Measurements from ENCODE around the gene PPP3CB.

PPP3CB gene

DNA sequence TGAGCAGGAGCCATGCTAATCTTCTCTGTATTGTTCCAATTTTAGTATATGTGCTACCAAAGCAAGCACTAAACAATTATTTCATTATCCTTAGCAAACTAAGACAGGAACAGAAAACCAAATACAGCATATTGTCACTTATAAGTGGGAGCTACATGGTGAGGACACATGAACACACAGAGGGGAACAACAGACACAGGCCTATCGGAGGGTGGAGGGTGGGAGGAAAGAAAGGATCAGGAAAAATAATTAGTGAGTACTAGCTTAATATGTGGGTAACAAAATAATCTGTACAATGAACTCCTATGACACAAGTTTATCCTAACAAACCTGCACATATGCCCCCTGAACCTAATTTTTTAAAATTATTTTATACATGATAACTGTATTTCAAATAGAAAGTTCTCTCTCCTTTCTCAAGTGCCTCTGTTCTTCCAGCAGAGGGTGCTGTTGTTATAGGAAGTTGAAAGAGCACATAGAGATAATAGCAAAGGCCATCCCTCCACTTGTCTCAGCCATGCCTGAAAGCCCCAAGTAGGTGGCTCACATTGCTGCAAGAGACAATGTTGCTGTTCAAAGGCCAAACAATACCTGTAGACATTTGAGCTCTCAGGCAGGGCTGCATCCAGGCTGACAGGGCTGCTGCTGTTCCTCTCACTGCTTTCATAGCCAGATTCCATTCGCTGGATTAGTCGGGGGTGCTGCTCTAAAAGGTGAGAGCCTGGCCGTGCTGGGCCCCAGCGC, 33.4 kb upstream of the PPP3CB start (continued):
- TF ChIP-seq ZNF335 (tag by site-specific recombination; conservative IDR thresholded peaks at IDR 0.05) = peak; percentile 87

DNA sequence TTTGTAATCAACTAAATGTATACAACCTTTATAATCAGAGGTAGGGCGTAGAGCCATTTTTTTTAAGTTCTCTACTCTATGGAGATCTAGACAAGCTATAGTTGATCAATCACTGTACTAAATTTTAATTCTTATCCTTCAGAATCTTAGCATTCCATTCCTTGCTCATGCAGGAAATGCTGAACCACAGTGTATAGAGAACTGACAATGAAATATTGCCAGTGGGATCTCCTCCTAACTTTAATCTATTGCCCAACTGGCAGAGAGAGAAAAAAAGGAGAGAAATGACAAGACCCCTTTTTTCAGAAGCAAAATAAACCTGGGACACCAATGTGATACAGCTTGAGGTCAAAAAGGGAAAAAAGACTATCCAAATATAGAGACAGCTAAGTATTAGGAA, 26.4 kb upstream of the PPP3CB start:
- Histone ChIP-seq H3K36me3 (ENCODE audit: control insufficient read depth in 2 of 2, insufficient read depth in 1 of 2, low read length in 2 of 2) (peaks cover 4 to 73% of the 10 kb centered on the region in 2 experiments; a peak in 2 of 3 replicates), H3K27ac (ENCODE audit: extremely low read depth, low read depth, low read length) (no peak overlapping the region), H3K4me3 (ENCODE audit: low read depth, low read length) (no peak overlapping the region), H3K9me3 (ENCODE audit: control insufficient read depth, insufficient read depth, low read depth, low read length) (no peaks in the 10 kb centered on the region), H3K4me1 (ENCODE audit: control insufficient read depth, insufficient read depth, low read length) (no peaks in the 10 kb centered on the region)
- no peak for TF ChIP-seq ZNF211 (tag by site-specific recombination; IDR thresholded peaks at IDR 0.05; ENCODE audit: low read depth)
- POLR2A ChIA-PET = no interaction called here
- CTCF ChIA-PET = interaction anchor here (0.5 to 0.6 kb wide), 2 partner anchors 83 to 248 kb away, joined by 3 to 4 read pairs; no protein-coding TSS in a partner anchor

- H3K4me3 ChIP-seq (ENCODE audit: low read depth, low read length) = no peak overlapping the region
- no peaks in the 10 kb centered on the region for H3K4me1 ChIP-seq (ENCODE audit: control insufficient read depth, insufficient read depth, low read length)
- no peak for TF ChIP-seq ZNF175 (tag by site-specific recombination; IDR thresholded peaks at IDR 0.05)
- no peak for TF ChIP-seq OVOL3 (tag by site-specific recombination; IDR thresholded peaks at IDR 0.05)
- no peak for TF ChIP-seq MYNN (tag by site-specific recombination; IDR thresholded peaks at IDR 0.05; ENCODE audit: borderline replicate concordance)
- no peak for TF ChIP-seq YY1 (tag by site-specific recombination; IDR thresholded peaks at IDR 0.05)
- H3K27ac ChIP-seq (ENCODE audit: extremely low read depth, low read depth, low read length) = no peak overlapping the region
- peaks cover 4 to 71% of the 10 kb centered on the region in 2 experiments; a peak in 2 of 3 replicates for H3K36me3 ChIP-seq (ENCODE audit: control insufficient read depth in 2 of 2, insufficient read depth in 1 of 2, low read length in 2 of 2)
- ChIA-PET CTCF (no interaction called here), POLR2A (no interaction called here)
- no peaks in the 10 kb centered on the region for H3K9me3 ChIP-seq (ENCODE audit: control insufficient read depth, insufficient read depth, low read depth, low read length)
Measured at GRCh38 chr10:73519336-73519735, 23.5 kb upstream of the PPP3CB start.

GRCh38 chr10:73517166-73517888, 21.5 kb upstream of the PPP3CB start:
- no peak overlapping the region for H3K27ac ChIP-seq (ENCODE audit: extremely low read depth, low read depth, low read length)
- POLR2A ChIA-PET = interaction anchor here (0.5 kb wide), 1 partner anchor 107 kb away, joined by 3 read pairs; no protein-coding TSS in a partner anchor
- TF ChIP-seq ZNF341 (tag by site-specific recombination; IDR thresholded peaks at IDR 0.05; ENCODE audit: low read depth) (0 out of 2 replicates have a peak, but pooled peaks have one; percentile 13), SCRT2 (tag by site-specific recombination; IDR thresholded peaks at IDR 0.05) (peak; percentile 25; the same call in 1 of the 2 replicates), KLF16 (tag by site-specific recombination; IDR thresholded peaks at IDR 0.05) (no peak)
- peaks cover 4 to 58% of the 10 kb centered on the region in 2 experiments; a peak in 2 of 3 replicates for H3K36me3 ChIP-seq (ENCODE audit: control insufficient read depth in 2 of 2, insufficient read depth in 1 of 2, low read length in 2 of 2)
- no peak overlapping the region for H3K4me3 ChIP-seq (ENCODE audit: low read depth, low read length)
- no peaks in the 10 kb centered on the region for H3K4me1 ChIP-seq (ENCODE audit: control insufficient read depth, insufficient read depth, low read length)
- no peaks in the 10 kb centered on the region for H3K9me3 ChIP-seq (ENCODE audit: control insufficient read depth, insufficient read depth, low read depth, low read length)
- CTCF ChIA-PET = interaction anchor here (0.5 to 1.4 kb wide), 3 partner anchors 12 to 75 kb away, joined by 3 to 7 read pairs (median 3); no protein-coding TSS in a partner anchor

DNA sequence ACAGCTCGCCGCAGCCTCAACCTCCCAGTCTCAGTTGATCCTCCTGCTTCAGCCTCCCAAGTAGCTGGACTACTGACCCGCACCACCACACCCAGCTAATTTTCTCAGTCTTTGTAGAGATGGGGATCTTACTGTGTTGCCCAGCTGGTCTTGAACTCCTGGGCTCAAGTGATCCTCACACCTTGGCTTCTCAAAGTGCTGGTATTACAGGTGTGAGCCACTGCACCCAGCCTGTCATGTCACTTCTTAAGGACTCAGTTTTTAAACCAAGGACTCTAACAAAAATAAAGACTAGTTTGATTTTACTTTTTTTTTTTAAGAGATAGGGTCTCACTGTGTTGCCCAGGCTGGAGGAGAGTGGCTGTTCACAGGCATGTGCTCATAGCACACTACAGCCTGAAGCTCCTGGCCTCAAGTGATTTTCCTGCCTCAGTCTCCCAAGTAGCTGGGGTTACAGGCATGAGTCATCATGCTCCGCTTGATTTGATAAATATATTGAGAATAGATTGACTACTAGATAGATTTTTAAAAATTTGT, 16.5 kb upstream of the PPP3CB start:
- Histone ChIP-seq H3K27ac (ENCODE audit: extremely low read depth, low read depth, low read length) (no peak overlapping the region), H3K4me3 (ENCODE audit: low read depth, low read length) (no peak overlapping the region), H3K4me1 (ENCODE audit: control insufficient read depth, insufficient read depth, low read length) (no peaks in the 10 kb centered on the region), H3K9me3 (ENCODE audit: control insufficient read depth, insufficient read depth, low read depth, low read length) (no peaks in the 10 kb centered on the region), H3K36me3 (ENCODE audit: control insufficient read depth in 2 of 2, insufficient read depth in 1 of 2, low read length in 2 of 2) (peaks cover 0 to 17% of the 10 kb centered on the region in 2 experiments; a peak in 2 of 3 replicates)
- ChIA-PET POLR2A (interaction anchor here (0.6 to 1.5 kb wide), 2 partner anchors 17 to 177 kb away, joined by 3 to 5 read pairs; partner anchors contain the start of gene PPP3CB), CTCF (interaction anchor here (1.2 to 4.5 kb wide), 2 partner anchors 17 to 132 kb away, joined by 6 to 24 read pairs; no protein-coding TSS in a partner anchor)
- no peak for TF ChIP-seq SP3 (tag by site-specific recombination; IDR thresholded peaks at IDR 0.05)
- TF ChIP-seq ZNF121 (tag by site-specific recombination; IDR thresholded peaks at IDR 0.05) = peak; percentile 50; the same call in 1 of the 2 replicates

Measured in HEK293 (cell line).